Measurements from ENCODE around the gene ATP11A. TPM values are rescaled to one million over a fixed set of nuclear protein-coding genes. Genes with fewer than 3 reads are reported as not detected.
"Not testable (repeated sequence)": the region's sequence is repeated elsewhere in the genome, so short reads cannot be mapped to it uniquely, and the experiment has no call there.

ATP11A gene
- total RNA-seq, 1 donor from 2014 or later = 6.1 TPM

GRCh38 chr13:112838038-112838841, 148.4 kb downstream of the ATP11A start:
- TF ChIP-seq, protein P1, sequence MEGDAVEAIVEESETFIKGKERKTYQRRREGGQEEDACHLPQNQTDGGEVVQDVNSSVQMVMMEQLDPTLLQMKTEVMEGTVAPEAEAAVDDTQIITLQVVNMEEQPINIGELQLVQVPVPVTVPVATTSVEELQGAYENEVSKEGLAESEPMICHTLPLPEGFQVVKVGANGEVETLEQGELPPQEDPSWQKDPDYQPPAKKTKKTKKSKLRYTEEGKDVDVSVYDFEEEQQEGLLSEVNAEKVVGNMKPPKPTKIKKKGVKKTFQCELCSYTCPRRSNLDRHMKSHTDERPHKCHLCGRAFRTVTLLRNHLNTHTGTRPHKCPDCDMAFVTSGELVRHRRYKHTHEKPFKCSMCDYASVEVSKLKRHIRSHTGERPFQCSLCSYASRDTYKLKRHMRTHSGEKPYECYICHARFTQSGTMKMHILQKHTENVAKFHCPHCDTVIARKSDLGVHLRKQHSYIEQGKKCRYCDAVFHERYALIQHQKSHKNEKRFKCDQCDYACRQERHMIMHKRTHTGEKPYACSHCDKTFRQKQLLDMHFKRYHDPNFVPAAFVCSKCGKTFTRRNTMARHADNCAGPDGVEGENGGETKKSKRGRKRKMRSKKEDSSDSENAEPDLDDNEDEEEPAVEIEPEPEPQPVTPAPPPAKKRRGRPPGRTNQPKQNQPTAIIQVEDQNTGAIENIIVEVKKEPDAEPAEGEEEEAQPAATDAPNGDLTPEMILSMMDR (IDR thresholded peaks at IDR 0.05; ENCODE audit: insufficient read depth, low read length, severe bottlenecking) = no peak
- H3K27me3 ChIP-seq (ENCODE audit: control insufficient read depth, insufficient read depth, low read length) = no peaks in the 10 kb centered on the region
- FAIRE-seq = peak; percentile 64
- no peak for DNase-seq (ENCODE audit: low read depth)
- H3K36me3 ChIP-seq (ENCODE audit: control insufficient read depth, insufficient read depth, low read length) = peaks cover 9% of the 10 kb centered on the region
- H3K4me3 ChIP-seq (ENCODE audit: low read depth, low read length) = no peak overlapping the region

GRCh38 chr13:112838842-112839117, 148.9 kb downstream of the ATP11A start:
- no peak for FAIRE-seq
- TF ChIP-seq, protein P1 (IDR thresholded peaks at IDR 0.05; ENCODE audit: insufficient read depth, low read length, severe bottlenecking) = no peak
- DNase-seq (ENCODE audit: low read depth) = no peak
- peaks cover 7% of the 10 kb centered on the region for H3K36me3 ChIP-seq (ENCODE audit: control insufficient read depth, insufficient read depth, low read length)
- no peaks in the 10 kb centered on the region for H3K27me3 ChIP-seq (ENCODE audit: control insufficient read depth, insufficient read depth, low read length)
- H3K4me3 ChIP-seq (ENCODE audit: low read depth, low read length) = no peak overlapping the region

- DNase-seq (ENCODE audit: low read depth) (no peak), FAIRE-seq (no peak)
- H3K4me3 ChIP-seq (ENCODE audit: low read depth, low read length) = no peak overlapping the region
- H3K27me3 ChIP-seq (ENCODE audit: control insufficient read depth, insufficient read depth, low read length) = no peaks in the 10 kb centered on the region
- TF ChIP-seq, protein P1 (IDR thresholded peaks at IDR 0.05; ENCODE audit: insufficient read depth, low read length, severe bottlenecking) = no peak
- peaks cover 9% of the 10 kb centered on the region for H3K36me3 ChIP-seq (ENCODE audit: control insufficient read depth, insufficient read depth, low read length)
Observed at GRCh38 chr13:112839356-112840105, 149.7 kb downstream of the ATP11A start.

GRCh38 chr13:112840472-112841302, 150.8 kb downstream of the ATP11A start:
- H3K27me3 ChIP-seq (ENCODE audit: control insufficient read depth, insufficient read depth, low read length) = no peaks in the 10 kb centered on the region
- TF ChIP-seq, protein P1 (IDR thresholded peaks at IDR 0.05; ENCODE audit: insufficient read depth, low read length, severe bottlenecking) = no peak
- DNase-seq (ENCODE audit: low read depth) (no peak), FAIRE-seq (no peak)
- H3K4me3 ChIP-seq (ENCODE audit: low read depth, low read length) = no peak overlapping the region
- H3K36me3 ChIP-seq (ENCODE audit: control insufficient read depth, insufficient read depth, low read length) = peaks cover 9% of the 10 kb centered on the region

- H3K36me3 ChIP-seq (ENCODE audit: control insufficient read depth, insufficient read depth, low read length); FAIRE-seq; DNase-seq (ENCODE audit: low read depth); H3K4me3 ChIP-seq (ENCODE audit: low read depth, low read length); H3K27me3 ChIP-seq (ENCODE audit: control insufficient read depth, insufficient read depth, low read length): not testable (repeated sequence)
Observed at GRCh38 chr13:112841303-112842015, 151.6 kb downstream of the ATP11A start.
